Mesendoderm (in vitro differentiated cells): ENCODE data around the gene PSAPL1.

ENCODE experiments used
- DNase-seq: peaks from one replicate; pipeline ENCODE4 v3.0.0; 2013
- H2AK5ac ChIP-seq: 2 replicates; pipeline ENCODE4 v1.6.1; 2013; ENCODE audit warnings: low read length, inconsistent platforms
- H2BK120ac ChIP-seq: 2 replicates; pipeline ENCODE4 v1.6.1; 2013; ENCODE audit warnings: low read depth, mild to moderate bottlenecking, low read length, moderate library complexity, mixed read lengths
- H2BK15ac ChIP-seq: replicated peaks from 2 replicates; pipeline ENCODE4 v1.6.1; 2013; ENCODE audit warnings: low read depth, mild to moderate bottlenecking, moderate library complexity
- H2BK5ac ChIP-seq: 2 replicates; pipeline ENCODE4 v1.6.1; 2013; ENCODE audit warnings: low read length, inconsistent platforms
- H3K18ac ChIP-seq: 2 replicates; pipeline ENCODE4 v1.6.1; 2013; ENCODE audit warnings: mild to moderate bottlenecking, low read length, mixed read lengths
- H3K23ac ChIP-seq: one replicate; pipeline ENCODE4 v1.6.1; 2013; ENCODE audit warnings: low read length
- H3K27ac ChIP-seq: 2 replicates; pipeline ENCODE4 v1.5.1; 2013; ENCODE audit warnings: low read depth, mild to moderate bottlenecking, inconsistent platforms, low read length, moderate library complexity
- H3K27me3 ChIP-seq: 2 replicates; pipeline ENCODE4 v1.6.1; 2013; ENCODE audit warnings: low read length, control low read depth, mild to moderate bottlenecking, inconsistent platforms; ENCODE audit not compliant: insufficient read depth, poor library complexity
- H3K36me3 ChIP-seq: 2 replicates; pipeline ENCODE4 v1.6.1; 2013; ENCODE audit warnings: low read length, inconsistent platforms; ENCODE audit not compliant: control insufficient read depth, insufficient read depth
- H3K4ac ChIP-seq: one replicate; pipeline ENCODE4 v1.6.1; 2013; ENCODE audit warnings: low read depth, mild to moderate bottlenecking, low read length, moderate library complexity
- H3K4me1 ChIP-seq: 2 replicates; pipeline ENCODE4 v1.6.1; 2013; ENCODE audit warnings: low read depth, low read length, inconsistent platforms; ENCODE audit not compliant: control insufficient read depth
- H3K4me2 ChIP-seq: 2 replicates; pipeline ENCODE4 v1.6.1; 2013; ENCODE audit warnings: low read length
- H3K4me3 ChIP-seq: 2 replicates; pipeline ENCODE4 v1.5.1; 2013; ENCODE audit warnings: mild to moderate bottlenecking, low read length
- H3K56ac ChIP-seq: one replicate; pipeline ENCODE4 v1.6.1; 2013; ENCODE audit warnings: low read length
- H3K79me1 ChIP-seq: 2 replicates; pipeline ENCODE4 v1.6.1; 2013; ENCODE audit warnings: low read length, inconsistent platforms
- H3K79me2 ChIP-seq: 2 replicates; pipeline ENCODE4 v1.6.1; 2013; ENCODE audit warnings: mild to moderate bottlenecking, low read length; ENCODE audit not compliant: control insufficient read depth, insufficient read depth
- H3K9ac ChIP-seq: 2 replicates; pipeline ENCODE4 v1.6.1; 2013; ENCODE audit warnings: low read length, inconsistent platforms
- H4K5ac ChIP-seq: one replicate; pipeline ENCODE4 v1.6.1; 2013; ENCODE audit warnings: low read length
- H4K8ac ChIP-seq: one replicate; pipeline ENCODE4 v1.6.1; 2013; ENCODE audit warnings: low read depth, mild to moderate bottlenecking, control low read depth, low read length, moderate library complexity
- WGBS: extraction: QIAGEN DNeasy Blood & Tissue Kit; methylation state at CpG from one replicate; pipeline ENCODE4 v1.1.7; 2013; ENCODE audit warnings: low lambda C conversion rate, missing lambda C conversion rate; ENCODE audit not compliant: insufficient coverage; ENCODE audit errors: extremely low coverage; 5-methylcytosine and 5-hydroxymethylcytosine counted together

Gene PSAPL1

GRCh38 chr4:7426525-7427171, 8.1 kb downstream of the PSAPL1 start:
- no peak overlapping the region for H4K8ac ChIP-seq
- H3K27me3 ChIP-seq = no peaks in the 10 kb centered on the region
- no peaks in the 10 kb centered on the region for H3K79me2 ChIP-seq
- DNase-seq = no peak
- H3K56ac ChIP-seq = no peak overlapping the region
- no peak overlapping the region for H3K4me3 ChIP-seq
- H2BK5ac ChIP-seq = no peak overlapping the region
- no peak overlapping the region for H3K9ac ChIP-seq
- no peak overlapping the region for H3K4me2 ChIP-seq
- no peak overlapping the region for H4K5ac ChIP-seq
- H2BK120ac ChIP-seq = no peak overlapping the region
- WGBS = no CpG with 5 or more reads among the region's 20 CpGs
- H3K4me1 ChIP-seq = peaks cover 5% of the 10 kb centered on the region
- H3K27ac ChIP-seq = no peak overlapping the region
- H2BK15ac ChIP-seq = no peak overlapping the region
- H3K18ac ChIP-seq = no peak overlapping the region
- H3K79me1 ChIP-seq = no peaks in the 10 kb centered on the region
- H3K4ac ChIP-seq = no peak overlapping the region
- no peak overlapping the region for H2AK5ac ChIP-seq
- H3K36me3 ChIP-seq = no peaks in the 10 kb centered on the region
- no peak overlapping the region for H3K23ac ChIP-seq

DNA sequence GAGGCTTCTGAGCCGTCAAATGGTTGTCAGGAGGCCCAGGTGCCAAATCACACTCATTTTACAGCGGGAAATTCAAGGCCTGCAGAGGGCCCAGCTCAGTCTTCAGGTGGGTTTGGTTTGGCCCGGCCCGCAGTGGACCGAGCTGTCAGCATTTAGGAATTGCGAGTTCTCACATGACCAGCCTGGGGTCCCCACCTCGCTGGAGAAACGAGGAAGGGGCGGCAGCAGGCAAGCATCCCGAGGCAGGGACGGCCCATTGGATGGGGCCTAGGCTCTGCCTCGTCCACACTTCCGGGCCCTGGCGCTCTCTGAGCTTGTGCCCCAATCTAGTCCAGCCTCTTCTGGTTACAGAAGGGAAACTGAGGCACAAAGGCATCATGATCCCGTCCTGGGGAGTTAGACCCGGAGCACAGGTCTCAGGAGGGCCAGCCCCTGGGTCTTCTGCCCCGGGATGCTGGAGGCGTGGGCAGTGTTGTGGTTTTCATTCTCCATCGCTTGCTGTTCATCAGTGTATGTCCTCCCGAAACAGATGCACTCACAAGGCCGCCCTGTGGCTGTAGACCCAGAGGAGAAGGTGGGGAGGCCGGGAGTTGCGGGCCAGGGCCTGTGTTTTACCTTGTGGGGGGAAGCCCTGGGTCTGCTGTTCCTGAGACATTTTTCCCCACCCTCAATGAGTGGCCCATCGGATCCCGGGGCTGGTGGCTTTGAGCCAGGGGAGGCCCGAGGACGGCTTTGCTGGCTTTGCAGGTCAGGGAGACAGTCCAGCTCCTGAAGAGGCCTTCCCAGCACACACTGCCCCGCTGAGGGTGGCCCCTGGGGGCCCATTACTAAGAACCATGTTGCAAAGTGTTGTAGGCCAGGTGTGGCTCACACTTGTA, 8.9 kb downstream of the PSAPL1 start:
- Histone ChIP-seq H2BK15ac (no peak overlapping the region), H3K4me2 (no peak overlapping the region), H3K4me3 (no peak overlapping the region), H3K27ac (no peak overlapping the region), H3K9ac (no peak overlapping the region), H3K27me3 (no peaks in the 10 kb centered on the region), H2BK5ac (no peak overlapping the region), H3K36me3 (no peaks in the 10 kb centered on the region), H3K18ac (no peak overlapping the region), H3K79me2 (no peaks in the 10 kb centered on the region), H3K4ac (no peak overlapping the region), H3K56ac (no peak overlapping the region), H3K4me1 (peaks cover 5% of the 10 kb centered on the region), H2BK120ac (no peak overlapping the region), H3K23ac (no peak overlapping the region), H2AK5ac (no peak overlapping the region), H4K8ac (no peak overlapping the region), H4K5ac (no peak overlapping the region), H3K79me1 (no peaks in the 10 kb centered on the region)
- no peak for DNase-seq
- WGBS = no CpG with 5 or more reads among the region's 28 CpGs

DNA sequence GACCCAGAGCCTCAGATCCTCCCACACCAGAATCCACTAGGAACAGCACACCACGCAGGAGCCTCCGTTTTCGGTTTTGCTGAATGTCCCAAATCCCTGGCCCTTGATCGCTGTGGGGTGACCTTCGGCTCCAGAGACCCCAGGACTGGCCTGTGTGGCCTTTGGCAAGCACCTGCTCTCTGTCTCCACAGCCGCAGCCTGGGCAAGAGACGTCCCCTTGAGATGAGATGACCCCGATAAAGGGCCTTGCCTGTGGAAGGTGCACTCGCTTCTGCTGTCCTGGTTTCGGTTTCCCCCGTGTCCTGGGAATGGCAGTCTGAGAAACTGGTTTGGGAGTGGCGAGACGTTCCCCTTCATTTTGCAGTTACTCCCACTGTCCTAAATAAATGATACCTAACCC, 9.6 kb downstream of the PSAPL1 start:
- Histone ChIP-seq H3K4me1 (peaks cover 5% of the 10 kb centered on the region), H3K23ac (no peak overlapping the region), H3K27ac (no peak overlapping the region), H3K4me3 (no peak overlapping the region), H3K4me2 (no peak overlapping the region), H3K4ac (no peak overlapping the region), H3K27me3 (no peaks in the 10 kb centered on the region), H3K56ac (no peak overlapping the region), H3K79me1 (no peaks in the 10 kb centered on the region), H3K18ac (no peak overlapping the region), H2BK120ac (no peak overlapping the region), H2BK15ac (no peak overlapping the region), H4K8ac (no peak overlapping the region), H4K5ac (no peak overlapping the region), H3K36me3 (no peaks in the 10 kb centered on the region), H3K79me2 (no peaks in the 10 kb centered on the region), H3K9ac (no peak overlapping the region), H2AK5ac (no peak overlapping the region), H2BK5ac (no peak overlapping the region)
- DNase-seq = no peak
- WGBS = no CpG with 5 or more reads among the region's 13 CpGs

DNA sequence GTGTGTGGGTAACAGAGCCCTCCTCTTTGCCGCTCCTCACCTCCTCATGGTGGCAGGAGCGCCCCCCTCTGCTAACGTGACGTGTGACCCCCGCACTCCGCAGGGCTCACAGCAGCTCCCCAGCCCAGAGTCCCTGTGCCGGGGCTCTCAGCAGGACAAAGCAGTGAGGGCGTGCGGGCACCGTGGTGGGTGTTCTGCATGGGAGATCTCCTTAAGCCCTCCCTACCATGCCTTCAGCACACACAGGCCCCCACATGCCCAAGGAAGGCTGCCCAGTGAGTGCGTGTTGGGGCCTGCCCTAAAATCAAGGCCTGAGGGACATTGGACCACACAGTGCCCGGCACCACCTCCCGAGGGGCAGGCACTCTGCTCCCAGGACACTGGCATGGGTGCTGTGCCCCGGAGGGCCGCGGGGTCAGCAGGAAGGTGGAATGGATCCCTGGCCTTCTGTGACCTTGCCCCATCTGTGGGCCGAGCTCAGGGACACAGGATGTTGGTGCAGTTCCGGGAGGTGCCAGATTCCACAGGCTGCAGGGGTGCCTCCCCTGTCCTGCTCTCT, 10.1 kb downstream of the PSAPL1 start:
- no peak overlapping the region for H3K9ac ChIP-seq
- no peak overlapping the region for H3K4me2 ChIP-seq
- no peak overlapping the region for H3K27ac ChIP-seq
- no peak for DNase-seq
- peaks cover 5% of the 10 kb centered on the region for H3K4me1 ChIP-seq
- H4K5ac ChIP-seq = no peak overlapping the region
- no peak overlapping the region for H2AK5ac ChIP-seq
- H3K4ac ChIP-seq = no peak overlapping the region
- H3K56ac ChIP-seq = no peak overlapping the region
- H3K79me1 ChIP-seq = no peaks in the 10 kb centered on the region
- no peak overlapping the region for H2BK120ac ChIP-seq
- no peaks in the 10 kb centered on the region for H3K79me2 ChIP-seq
- H3K4me3 ChIP-seq = no peak overlapping the region
- H3K23ac ChIP-seq = no peak overlapping the region
- no peaks in the 10 kb centered on the region for H3K36me3 ChIP-seq
- no peaks in the 10 kb centered on the region for H3K27me3 ChIP-seq
- H2BK5ac ChIP-seq = no peak overlapping the region
- H2BK15ac ChIP-seq = no peak overlapping the region
- WGBS = no CpG with 5 or more reads among the region's 18 CpGs
- no peak overlapping the region for H4K8ac ChIP-seq
- no peak overlapping the region for H3K18ac ChIP-seq

- no peak for DNase-seq
- Histone ChIP-seq H2BK5ac (no peak overlapping the region), H4K5ac (no peak overlapping the region), H3K18ac (no peak overlapping the region), H2BK15ac (no peak overlapping the region), H3K36me3 (no peaks in the 10 kb centered on the region), H3K56ac (peak overlapping the region; percentile 10), H3K27ac (no peak overlapping the region), H3K4me1 (peaks cover 5% of the 10 kb centered on the region), H2BK120ac (no peak overlapping the region), H3K4me2 (no peak overlapping the region), H3K23ac (no peak overlapping the region), H3K79me2 (no peaks in the 10 kb centered on the region), H2AK5ac (no peak overlapping the region), H3K27me3 (no peaks in the 10 kb centered on the region), H3K79me1 (no peaks in the 10 kb centered on the region), H4K8ac (no peak overlapping the region), H3K4me3 (no peak overlapping the region), H3K9ac (no peak overlapping the region), H3K4ac (no peak overlapping the region)
- no CpG with 5 or more reads among the region's 17 CpGs for WGBS
Observed at GRCh38 chr4:7423801-7424552, 10.8 kb downstream of the PSAPL1 start.
